Activated CD8-positive, alpha-beta memory T cell treated with anti-CD3 and anti-CD28 coated beads for 48 hours (primary cell): ENCODE results near the gene KRT73.
A peak's percentile ranks its signal among the peaks of the same experiment; 100 is the strongest.

Experiments used
- DNase-seq, 3 experiments: peaks; one replicate each; pipeline ENCODE4 v3.0.0-alpha.2; 2020; ENCODE audit warnings: low read depth in 2 of 3, low spot score in 2 of 3

KRT73 gene

DNA sequence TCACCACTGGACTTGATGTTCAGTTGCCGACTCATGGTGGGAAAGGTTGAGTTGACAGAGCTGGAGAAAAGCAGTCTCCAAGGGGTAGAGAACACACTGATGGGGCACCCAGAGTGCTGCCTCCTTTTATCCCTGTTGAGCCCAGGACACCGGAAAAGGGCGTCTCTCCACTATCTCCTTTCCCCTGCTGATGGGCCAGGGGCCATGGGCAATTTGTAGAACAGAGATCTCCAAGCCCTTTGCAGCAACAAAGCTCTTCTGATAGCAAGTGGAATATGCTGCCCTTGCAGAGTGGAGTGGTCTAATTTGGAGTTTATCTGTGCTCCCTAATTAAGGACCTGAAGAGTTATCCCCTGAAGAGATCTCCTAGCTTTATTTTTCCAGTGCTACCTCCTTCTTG is 44.6 kb downstream of the KRT73 start, which contains the start of gene KRT74:
KRT74 (minus strand) TSS at position 101 of the 400 bp plus-strand sequence; CDS start at position 35, 66 bp downstream.
- DNase-seq = no peak

DNA sequence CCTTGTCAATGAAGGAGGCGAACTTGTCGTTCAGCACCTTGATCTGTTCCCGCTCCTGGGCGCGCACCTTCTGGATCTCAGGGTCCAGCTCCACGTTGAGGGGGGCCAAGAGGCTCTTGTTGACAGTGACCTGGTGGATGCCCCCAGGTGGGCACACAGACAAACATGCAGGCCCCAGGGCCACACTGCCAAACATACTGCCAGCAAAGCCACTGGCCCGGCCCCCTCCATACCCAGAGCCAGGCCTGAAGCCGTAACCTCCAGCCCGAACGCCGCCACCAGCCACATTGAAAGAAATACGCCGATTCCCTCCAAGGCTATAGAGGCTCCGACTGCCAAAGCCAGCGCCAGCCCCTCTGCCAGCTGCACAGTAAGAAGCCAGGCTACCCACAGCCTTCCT is 45.1 kb downstream of the KRT73 start:
- DNase-seq = no peak

DNA sequence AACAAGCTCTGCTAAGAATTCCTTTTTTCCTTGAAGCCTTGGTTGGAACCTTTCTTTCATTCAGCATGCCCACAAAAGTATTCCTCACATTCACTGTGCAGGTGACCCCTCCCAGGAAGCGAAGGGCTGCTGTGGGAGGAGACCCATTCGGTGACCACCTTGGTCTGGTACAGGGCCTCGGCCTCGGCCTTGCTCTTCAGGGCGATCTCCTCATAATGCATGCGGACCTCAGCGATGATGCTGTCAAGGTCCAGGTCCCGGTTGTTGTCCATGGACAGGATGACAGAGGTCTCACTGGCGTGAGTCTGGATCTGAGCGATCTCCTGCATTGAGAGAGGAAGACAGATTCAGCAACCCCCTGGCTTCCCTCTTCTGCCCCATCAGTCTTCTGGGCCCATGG is 47.8 kb downstream of the KRT73 start:
- no peak for DNase-seq

DNA sequence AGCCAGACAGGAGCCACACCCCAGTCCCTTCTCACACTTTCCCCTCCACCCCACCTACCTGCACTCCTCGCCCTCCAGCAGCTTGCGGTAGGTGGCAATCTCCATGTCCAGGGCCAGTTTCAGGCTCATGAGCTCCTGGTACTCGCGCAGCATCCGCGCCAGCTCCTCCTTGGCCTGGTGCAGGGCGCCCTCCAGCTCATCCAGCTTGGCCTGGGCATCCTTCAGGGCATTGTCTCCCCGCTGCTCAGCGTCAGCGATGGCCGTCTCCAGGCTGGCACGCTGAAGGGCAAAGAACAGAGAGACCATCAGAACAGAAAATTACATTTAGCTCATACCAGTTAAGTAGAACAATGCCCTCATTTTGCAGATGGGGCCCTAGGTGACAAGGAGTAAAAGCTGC is 50.2 kb downstream of the KRT73 start:
- DNase-seq = no peak

DNA sequence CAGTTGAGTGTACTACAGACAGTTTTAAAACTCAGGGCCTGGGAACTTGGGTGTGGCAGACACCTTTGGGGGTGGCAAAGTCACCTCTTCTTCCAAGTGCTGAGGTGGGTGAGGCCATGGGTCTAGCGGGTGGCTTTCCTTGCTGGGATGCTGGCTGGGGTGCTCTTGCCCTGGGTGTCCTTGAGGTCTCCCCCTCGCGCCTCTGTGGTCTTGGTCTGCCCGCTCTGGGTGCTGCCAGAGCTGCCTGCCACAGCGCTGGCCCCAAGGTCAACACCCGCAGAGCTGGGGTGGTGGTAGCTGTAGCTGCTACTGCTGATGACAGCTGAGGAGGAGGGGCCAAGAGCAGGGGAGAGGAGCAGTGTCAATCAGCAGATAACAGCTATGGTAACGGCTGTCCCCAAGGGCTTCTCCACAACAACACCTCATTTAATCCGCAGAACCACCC is 51.5 kb downstream of the KRT73 start:
- DNase-seq = peak in 1 of 3 experiments; percentile 19

DNA sequence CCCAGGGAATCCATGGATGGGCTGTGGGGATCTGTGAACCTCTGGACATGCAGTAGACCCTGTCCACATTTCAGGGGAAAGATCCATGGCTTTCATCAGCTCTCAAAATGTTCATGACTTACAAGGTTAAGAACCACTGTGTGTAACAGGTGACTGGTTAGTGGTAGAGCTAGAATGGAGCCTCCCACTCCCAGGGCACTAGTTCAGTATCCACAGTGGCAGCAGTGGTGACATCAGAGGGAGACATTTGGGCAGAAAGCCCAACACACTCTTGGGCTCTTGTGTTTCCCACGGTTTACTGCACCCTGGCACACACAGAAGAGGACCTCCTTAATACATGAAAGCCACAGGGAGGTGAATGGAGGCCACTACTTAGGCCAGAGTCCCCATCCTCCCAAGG is 53.8 kb downstream of the KRT73 start:
- no peak for DNase-seq

DNA sequence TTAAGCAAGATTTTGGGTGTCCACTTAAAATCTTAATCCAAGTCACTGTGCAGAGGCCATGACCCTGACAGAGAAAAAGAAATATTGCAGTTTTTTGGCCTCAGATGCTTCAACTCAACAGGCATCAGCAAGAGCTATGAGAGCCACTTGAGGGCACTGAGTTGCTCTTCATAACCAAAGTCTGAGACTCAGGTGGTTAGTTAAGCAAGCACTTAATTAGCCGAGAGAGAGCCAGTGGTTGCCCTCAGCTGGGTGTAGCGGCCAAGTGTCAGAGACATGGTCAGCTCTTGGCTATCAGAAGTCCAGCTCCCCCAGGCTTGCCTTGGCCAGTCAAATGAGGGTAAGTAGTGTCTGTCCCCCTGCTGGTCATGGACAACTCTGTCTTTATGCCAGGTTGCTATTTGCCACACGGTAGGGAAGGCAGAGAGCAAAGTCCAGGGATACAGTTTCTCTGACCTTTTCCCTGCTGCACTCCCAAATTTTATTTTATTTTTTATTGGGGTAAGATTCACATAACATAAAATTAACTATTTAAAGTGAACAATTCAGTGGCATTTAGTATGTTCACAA is 56.4 kb downstream of the KRT73 start:
- no peak for DNase-seq

DNA sequence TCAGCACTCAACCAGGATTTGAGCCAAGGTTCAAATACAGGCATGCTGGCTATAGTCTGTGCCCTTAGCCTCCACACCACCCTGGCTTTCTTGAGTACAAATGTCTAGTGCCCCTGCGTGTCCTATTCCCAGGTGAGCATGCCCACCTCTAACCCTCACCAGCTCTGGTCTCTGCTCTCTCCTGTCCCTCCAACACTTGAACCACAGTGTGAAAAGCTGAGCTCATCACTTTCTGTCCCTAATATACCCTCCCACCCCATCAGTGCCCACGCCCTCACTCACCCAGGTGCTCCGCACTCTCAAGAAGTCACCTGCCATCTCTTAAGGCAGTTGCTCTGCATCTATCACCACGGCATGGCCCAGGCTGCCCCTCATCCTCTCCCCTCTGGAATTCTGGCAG is 58.4 kb downstream of the KRT73 start:
- DNase-seq = no peak

DNA sequence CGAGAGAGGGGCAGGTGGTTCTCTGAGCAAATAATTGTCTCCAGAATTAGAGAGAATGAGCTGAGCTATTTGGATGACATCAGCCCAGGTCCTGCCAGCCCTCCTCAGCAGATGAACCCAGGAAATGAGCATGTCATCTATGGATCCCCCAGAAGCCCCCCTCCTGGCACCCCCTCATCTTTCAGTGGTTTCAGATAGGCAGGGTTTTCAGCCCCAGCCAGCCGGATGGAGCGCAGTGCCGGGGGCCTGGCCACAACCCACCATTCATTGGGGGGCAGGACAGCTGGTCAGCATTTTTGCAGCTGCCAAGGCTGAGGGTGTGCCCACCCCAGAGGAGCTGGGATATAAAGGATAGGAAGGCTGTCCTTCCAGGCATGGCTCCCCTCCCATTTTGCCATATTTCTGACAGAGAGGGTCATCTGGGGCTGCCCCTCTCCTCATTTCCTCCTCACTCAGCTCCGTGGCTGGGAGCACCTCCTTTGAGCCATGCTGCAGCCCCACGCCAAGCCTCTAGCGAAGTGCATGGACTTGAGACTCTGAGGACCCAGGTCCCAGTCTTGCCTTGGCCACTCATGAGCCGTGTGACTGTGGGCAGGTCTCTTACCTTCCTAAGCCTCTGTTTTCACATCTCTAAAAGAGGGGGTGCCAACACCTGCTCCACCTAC is 59.4 kb downstream of the KRT73 start:
- DNase-seq = no peak
